ENCODE data around the gene MED25.
A peak's percentile ranks its signal among the peaks of the same experiment; 100 is the strongest.

MED25 gene

GRCh38 chr19:49817964-49818648 is at the start of gene MED25:
MED25 (plus strand) TSS chr19:49818289; CDS start chr19:49818342, 53 bp downstream.
- DNase-seq: peak; percentile 62

- no peak for DNase-seq
Measured at GRCh38 chr19:49770529-49770928, 47.6 kb upstream of the MED25 start.

GRCh38 chr19:49771674-49772139 is 46.4 kb upstream of the MED25 start:
- no peak for DNase-seq

- no peak for DNase-seq
Measured at GRCh38 chr19:49772850-49773432, 45.1 kb upstream of the MED25 start.

GRCh38 chr19:49773663-49774350 is 44.3 kb upstream of the MED25 start:
- DNase-seq: no peak

GRCh38 chr19:49774969-49775368 is 43.1 kb upstream of the MED25 start:
- DNase-seq: no peak

- DNase-seq: no peak
Measured at GRCh38 chr19:49775742-49776370, 42.2 kb upstream of the MED25 start.

GRCh38 chr19:49776371-49776764 is 41.7 kb upstream of the MED25 start:
- DNase-seq: no peak

- no peak for DNase-seq
Measured at GRCh38 chr19:49779731-49780555, 38.1 kb upstream of the MED25 start.

- no peak for DNase-seq
Measured at GRCh38 chr19:49780861-49781260, 37.2 kb upstream of the MED25 start.

GRCh38 chr19:49781394-49781793 is 36.7 kb upstream of the MED25 start:
- no peak for DNase-seq

- DNase-seq: no peak
Measured at GRCh38 chr19:49782515-49782914, 35.6 kb upstream of the MED25 start.

GRCh38 chr19:49786376-49786820 is 31.7 kb upstream of the MED25 start:
- no peak for DNase-seq

- DNase-seq: no peak
Measured at GRCh38 chr19:49787746-49788145, 30.3 kb upstream of the MED25 start.

GRCh38 chr19:49788857-49789256 is 29.2 kb upstream of the MED25 start:
- no peak for DNase-seq

GRCh38 chr19:49790866-49791265 is 27.2 kb upstream of the MED25 start:
- no peak for DNase-seq

- DNase-seq: no peak
Measured at GRCh38 chr19:49791776-49792445, 26.2 kb upstream of the MED25 start.

- no peak for DNase-seq
Measured at GRCh38 chr19:49792829-49793560, 25.1 kb upstream of the MED25 start.

GRCh38 chr19:49793561-49793840 is 24.6 kb upstream of the MED25 start:
- DNase-seq: no peak

- no peak for DNase-seq
Measured at GRCh38 chr19:49795615-49796014, 22.5 kb upstream of the MED25 start.

- DNase-seq: no peak
Measured at GRCh38 chr19:49798574-49798973, 19.5 kb upstream of the MED25 start.

Measured in NCI-H2107 (cell line).